Lung (tissue), 12 donors: ENCODE measurements around the gene CRB3. TPM values are rescaled to one million over a fixed set of nuclear protein-coding genes. Genes with fewer than 3 reads are reported as not detected.

ENCODE experiments used
- ATAC-seq: fragments of 200-7000 bp; cut with Tn5 transposase; one replicate; pipeline ENCODE4 v1.9.1; 2020; ENCODE audit warnings: moderate number of reproducible peaks; ENCODE audit not compliant: insufficient read depth, low FRiP score
- DNase-seq, 3 donors: peaks; one replicate each; pipeline ENCODE4 v3.0.0-alpha.2; 2013 to 2017
- H3K27ac ChIP-seq, 2 donors: one replicate each; pipeline ENCODE4 v1.5.1; 2013; ENCODE audit warnings: mild to moderate bottlenecking in 2 of 2, moderate library complexity in 2 of 2, control low read depth in 1 of 2, inconsistent platforms in 1 of 2, low read depth in 1 of 2, low read length in 1 of 2
- H3K27me3 ChIP-seq, 3 donors: one replicate each; pipeline ENCODE4 v1.5.1; 2013; ENCODE audit warnings: low read length in 2 of 3; ENCODE audit not compliant: control insufficient read depth in 3 of 3, insufficient read depth in 3 of 3
- H3K36me3 ChIP-seq, 4 donors: one replicate each; pipeline ENCODE4 v1.5.1; 2013; ENCODE audit warnings: low read length in 4 of 4, mild to moderate bottlenecking in 1 of 4, moderate library complexity in 1 of 4; ENCODE audit not compliant: control insufficient read depth in 4 of 4, insufficient read depth in 4 of 4
- H3K4me1 ChIP-seq, 5 donors: one replicate each; pipeline ENCODE4 v1.5.1; 2013; ENCODE audit warnings: low read length in 5 of 5, mild to moderate bottlenecking in 2 of 5, moderate library complexity in 1 of 5; ENCODE audit not compliant: control insufficient read depth in 5 of 5, insufficient read depth in 5 of 5
- H3K4me3 ChIP-seq: one replicate; pipeline ENCODE4 v1.5.1; 2013; ENCODE audit warnings: mild to moderate bottlenecking, control low read depth, moderate library complexity
- H3K9ac ChIP-seq, 2 donors: one replicate each; pipeline ENCODE4 v1.5.1; 2013; ENCODE audit warnings: low read length in 2 of 2, control low read depth in 1 of 2; ENCODE audit not compliant: insufficient read depth in 1 of 2
- H3K9me3 ChIP-seq, 4 donors: one replicate each; pipeline ENCODE4 v1.5.1; 2013; ENCODE audit warnings: low read length in 3 of 4, mild to moderate bottlenecking in 1 of 4, moderate library complexity in 1 of 4; ENCODE audit not compliant: control insufficient read depth in 4 of 4, insufficient read depth in 3 of 4
- WGBS, 2 donors: extraction: QIAGEN DNeasy Blood & Tissue Kit; methylation state at CpG; one replicate each; pipeline ENCODE4 v1.1.7; 2013; 5-methylcytosine and 5-hydroxymethylcytosine counted together
- polyA plus RNA-seq, 2 donors: library from polyadenylated mRNA; stranded (reverse); fragments of 200-250 nt; gene quantifications; one replicate each; pipeline ENCODE4 v1.2.1, GENCODE V29; 2013
- total RNA-seq, 2 donors: library from RNA; depleted of rRNA in 1 of 2; stranded (reverse); fragments of >200 nt in 1 of 2; gene quantifications; one replicate each; pipeline ENCODE4 v1.2.1, GENCODE V29; 2014 to 2021
- TF ChIP-seq, protein P1 (sequence below): IDR thresholded peaks from 2 replicates; pipeline ENCODE4 v1.5.1; 2012; ENCODE audit warnings: mild to moderate bottlenecking; ENCODE audit errors: control extremely low read depth, extremely low read depth
- donor health status: control.
- donor health status: control.
- donor health status: Bipolar disorder and iron deficiency.
- donor health status: healthy.
- donor health status: DM: yes; HTN: yes; CAD: no.

The CRB3 gene
- total and polyA plus RNA-seq, 4 donors: 22.5 to 81.8 (median 53.0) TPM

DNA sequence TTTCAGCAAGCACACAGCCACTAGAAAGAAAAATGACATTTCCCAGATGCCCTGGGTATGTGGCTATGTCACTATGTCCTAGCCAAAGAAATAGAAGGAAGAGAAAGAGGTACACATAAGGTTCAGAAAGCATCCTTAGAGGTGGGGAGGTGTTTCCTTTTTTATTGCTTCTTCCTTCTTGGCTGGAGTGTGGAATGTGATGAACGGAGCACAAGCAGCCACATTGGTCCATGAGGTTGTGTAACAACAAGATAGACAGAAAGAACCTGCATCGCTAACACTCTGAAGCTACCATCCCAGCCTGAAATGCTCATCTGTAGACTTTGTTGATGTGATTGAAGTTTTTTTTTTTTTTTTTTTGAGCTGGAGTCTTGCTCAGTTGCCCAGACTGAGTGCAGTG lies 11.2 kb upstream of the CRB3 start:
- Histone ChIP-seq H3K36me3 (peaks cover 10 to 26% (median 21%) of the 10 kb centered on the region in 4 donors), H3K27me3 (no peaks in the 10 kb centered on the region), H3K9me3 (peaks cover 0 to 10% (median 4%) of the 10 kb centered on the region in 4 donors), H3K4me3 (no peak overlapping the region), H3K4me1 (peaks cover 0 to under 1% (median 0%) of the 10 kb centered on the region in 5 donors), H3K9ac (no peak overlapping the region), H3K27ac (no peak overlapping the region)
- DNase-seq (no peak), ATAC-seq (no peak)
- WGBS, 2 donors: 98 to 100% methylated on average over 2 of the region's 2 CpGs
- TF ChIP-seq, protein P1, sequence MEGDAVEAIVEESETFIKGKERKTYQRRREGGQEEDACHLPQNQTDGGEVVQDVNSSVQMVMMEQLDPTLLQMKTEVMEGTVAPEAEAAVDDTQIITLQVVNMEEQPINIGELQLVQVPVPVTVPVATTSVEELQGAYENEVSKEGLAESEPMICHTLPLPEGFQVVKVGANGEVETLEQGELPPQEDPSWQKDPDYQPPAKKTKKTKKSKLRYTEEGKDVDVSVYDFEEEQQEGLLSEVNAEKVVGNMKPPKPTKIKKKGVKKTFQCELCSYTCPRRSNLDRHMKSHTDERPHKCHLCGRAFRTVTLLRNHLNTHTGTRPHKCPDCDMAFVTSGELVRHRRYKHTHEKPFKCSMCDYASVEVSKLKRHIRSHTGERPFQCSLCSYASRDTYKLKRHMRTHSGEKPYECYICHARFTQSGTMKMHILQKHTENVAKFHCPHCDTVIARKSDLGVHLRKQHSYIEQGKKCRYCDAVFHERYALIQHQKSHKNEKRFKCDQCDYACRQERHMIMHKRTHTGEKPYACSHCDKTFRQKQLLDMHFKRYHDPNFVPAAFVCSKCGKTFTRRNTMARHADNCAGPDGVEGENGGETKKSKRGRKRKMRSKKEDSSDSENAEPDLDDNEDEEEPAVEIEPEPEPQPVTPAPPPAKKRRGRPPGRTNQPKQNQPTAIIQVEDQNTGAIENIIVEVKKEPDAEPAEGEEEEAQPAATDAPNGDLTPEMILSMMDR: no peak

DNA sequence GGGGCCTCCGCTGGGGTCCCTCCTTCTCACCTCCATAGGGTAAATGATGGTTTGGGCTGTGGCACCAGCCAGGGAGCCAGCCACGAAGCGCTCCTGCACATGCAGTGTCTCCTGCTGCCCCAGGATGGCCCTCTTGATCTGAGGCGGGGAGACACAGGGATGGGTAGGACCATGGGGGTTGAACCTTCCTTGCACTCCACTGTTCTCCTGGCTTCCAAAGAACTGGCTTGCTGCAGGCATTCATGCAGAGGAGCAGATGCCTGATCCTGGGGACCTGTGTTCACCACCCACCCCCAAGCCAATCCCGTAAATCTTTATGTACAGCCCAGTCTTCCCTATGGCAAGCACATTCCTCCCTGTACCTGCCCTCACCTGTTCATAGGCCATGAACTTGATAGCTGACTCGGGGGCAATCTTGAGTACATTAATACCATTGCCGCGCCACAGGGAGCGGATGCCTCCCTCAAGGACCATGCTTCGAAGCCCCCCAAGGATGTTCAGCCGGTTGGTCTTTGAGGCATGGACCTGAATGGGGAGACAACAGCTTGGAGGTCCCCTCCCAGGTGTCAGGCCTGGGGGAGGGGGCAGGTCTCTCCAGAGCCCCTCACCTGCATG lies 10.0 kb upstream of the CRB3 start:
- DNase-seq (no peak), ATAC-seq (no peak)
- Histone ChIP-seq H3K9ac (no peak overlapping the region), H3K27me3 (no peaks in the 10 kb centered on the region), H3K27ac (no peak overlapping the region), H3K4me1 (peaks cover 0 to 7% (median 0%) of the 10 kb centered on the region in 5 donors), H3K9me3 (peaks cover 0 to 10% (median 4%) of the 10 kb centered on the region in 4 donors), H3K36me3 (peaks cover 10 to 26% (median 21%) of the 10 kb centered on the region in 4 donors), H3K4me3 (no peak overlapping the region)
- TF ChIP-seq, protein P1: no peak
- WGBS, 2 donors: 97 to 98% methylated on average over 11 of the region's 11 CpGs

DNA sequence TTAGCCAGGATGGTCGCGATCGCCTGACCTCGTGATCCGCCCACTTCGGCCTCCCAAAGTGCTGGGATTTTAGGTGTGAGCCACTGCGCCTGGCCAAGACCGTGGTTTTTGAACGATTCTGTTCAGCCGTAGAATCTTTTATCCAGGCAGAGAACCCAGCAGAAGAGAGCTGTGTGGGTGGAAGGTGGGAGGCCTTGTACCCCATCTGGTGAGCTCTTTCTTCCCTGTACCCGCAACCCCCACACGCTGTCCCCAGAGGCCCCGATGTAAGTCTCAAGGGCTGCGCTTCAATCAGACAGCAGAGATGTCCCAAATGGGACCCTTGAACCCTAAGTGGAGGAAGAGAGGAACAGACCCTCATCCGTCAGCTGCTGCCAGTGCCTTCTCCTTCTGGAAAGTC lies 8.1 kb upstream of the CRB3 start:
- H3K36me3 ChIP-seq: peaks cover 10 to 26% (median 21%) of the 10 kb centered on the region in 4 donors
- no peak overlapping the region for H3K27ac ChIP-seq

More for the DNA sequence above, 8.1 kb upstream of the CRB3 start:
- TF ChIP-seq, protein P1: no peak
- ATAC-seq (no peak), DNase-seq (no peak)
- no peak overlapping the region for H3K4me3 ChIP-seq
- peaks cover 0 to 8% (median 0%) of the 10 kb centered on the region in 5 donors for H3K4me1 ChIP-seq
- H3K27me3 ChIP-seq: no peaks in the 10 kb centered on the region
- 89 to 92% methylated on average over 15 of the region's 15 CpGs for WGBS, 2 donors
- H3K9me3 ChIP-seq: peaks cover 0 to 10% (median 4%) of the 10 kb centered on the region in 4 donors
- H3K9ac ChIP-seq: no peak overlapping the region
